GM12875 (cell line): ENCODE results near the gene CAVIN3.

Experiments used
- H3K4me3 ChIP-seq: one replicate; pipeline ENCODE4 v1.5.1; 2011; ENCODE audit warnings: low read depth, low read length, control low read depth
- TF ChIP-seq, protein P1 (sequence below): IDR thresholded peaks from 2 replicates; pipeline ENCODE4 v1.5.1; 2011; ENCODE audit warnings: low read depth, mild to moderate bottlenecking, control low read depth, inconsistent platforms, low read length, moderate library complexity, borderline replicate concordance; ENCODE audit not compliant: insufficient read depth

The CAVIN3 gene

DNA sequence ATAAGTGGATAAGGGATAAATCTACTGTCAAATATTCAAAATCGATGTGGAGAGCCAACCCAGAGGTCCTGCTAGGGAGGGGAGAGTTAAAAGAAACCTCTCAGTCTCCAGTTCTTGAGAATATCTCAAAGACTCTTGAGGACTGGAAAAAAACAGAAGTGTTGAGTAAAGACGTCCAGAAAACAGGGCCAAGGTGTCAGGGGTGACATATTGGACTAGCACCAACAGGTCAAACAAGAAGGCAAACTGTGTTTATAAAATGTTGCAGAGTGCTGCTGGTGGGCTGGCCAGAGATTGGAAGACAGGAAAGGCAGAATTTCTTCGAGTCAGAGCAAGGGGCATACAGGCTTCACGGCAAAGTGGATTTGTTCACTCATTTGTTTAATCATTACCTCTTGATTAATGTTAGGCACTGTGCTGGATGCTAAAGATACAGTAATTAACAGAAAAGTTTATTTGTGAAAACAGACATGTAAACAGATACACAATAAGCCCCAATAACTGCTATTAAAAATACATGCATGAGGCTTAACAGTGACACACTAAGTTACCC is 36.3 kb upstream of the CAVIN3 start:
- no peak overlapping the region for H3K4me3 ChIP-seq
- TF ChIP-seq, protein P1, sequence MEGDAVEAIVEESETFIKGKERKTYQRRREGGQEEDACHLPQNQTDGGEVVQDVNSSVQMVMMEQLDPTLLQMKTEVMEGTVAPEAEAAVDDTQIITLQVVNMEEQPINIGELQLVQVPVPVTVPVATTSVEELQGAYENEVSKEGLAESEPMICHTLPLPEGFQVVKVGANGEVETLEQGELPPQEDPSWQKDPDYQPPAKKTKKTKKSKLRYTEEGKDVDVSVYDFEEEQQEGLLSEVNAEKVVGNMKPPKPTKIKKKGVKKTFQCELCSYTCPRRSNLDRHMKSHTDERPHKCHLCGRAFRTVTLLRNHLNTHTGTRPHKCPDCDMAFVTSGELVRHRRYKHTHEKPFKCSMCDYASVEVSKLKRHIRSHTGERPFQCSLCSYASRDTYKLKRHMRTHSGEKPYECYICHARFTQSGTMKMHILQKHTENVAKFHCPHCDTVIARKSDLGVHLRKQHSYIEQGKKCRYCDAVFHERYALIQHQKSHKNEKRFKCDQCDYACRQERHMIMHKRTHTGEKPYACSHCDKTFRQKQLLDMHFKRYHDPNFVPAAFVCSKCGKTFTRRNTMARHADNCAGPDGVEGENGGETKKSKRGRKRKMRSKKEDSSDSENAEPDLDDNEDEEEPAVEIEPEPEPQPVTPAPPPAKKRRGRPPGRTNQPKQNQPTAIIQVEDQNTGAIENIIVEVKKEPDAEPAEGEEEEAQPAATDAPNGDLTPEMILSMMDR, result no peak

- TF ChIP-seq, protein P1, result no peak
- no peak overlapping the region for H3K4me3 ChIP-seq
These were observed 34.6 kb upstream of the CAVIN3 start for GRCh38 chr11:6354651-6355485.

DNA sequence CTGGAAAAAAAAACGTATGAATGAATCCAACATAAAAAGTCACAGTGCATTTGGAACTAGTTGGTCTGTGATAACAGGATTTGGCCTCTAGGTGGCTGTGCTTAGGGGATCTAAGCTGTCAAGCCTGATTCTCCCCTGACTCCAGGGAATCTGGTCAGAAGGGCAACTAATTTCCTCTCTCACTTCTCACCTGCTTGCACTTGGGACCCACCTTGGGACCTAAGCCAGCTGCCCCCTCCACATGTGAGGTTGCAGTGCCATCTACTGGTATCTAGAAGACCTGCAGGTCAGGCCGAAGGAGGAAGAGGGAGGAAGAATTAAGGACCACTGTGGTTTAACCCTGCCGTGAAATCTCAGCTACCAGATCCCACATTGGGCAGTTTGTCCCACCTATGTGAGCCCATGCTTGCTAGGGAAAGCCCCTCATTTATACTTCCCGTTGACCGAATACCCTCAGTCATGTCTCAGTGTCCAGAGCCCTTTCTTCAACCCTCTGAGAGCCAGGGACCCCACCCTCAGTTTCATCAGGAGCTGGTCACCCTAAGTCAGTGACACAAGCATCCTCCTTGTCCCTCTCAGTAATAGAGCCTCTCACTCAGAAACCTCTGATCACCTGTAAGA is 33.2 kb upstream of the CAVIN3 start:
- no peak overlapping the region for H3K4me3 ChIP-seq
- TF ChIP-seq, protein P1, result peak; percentile 93

DNA sequence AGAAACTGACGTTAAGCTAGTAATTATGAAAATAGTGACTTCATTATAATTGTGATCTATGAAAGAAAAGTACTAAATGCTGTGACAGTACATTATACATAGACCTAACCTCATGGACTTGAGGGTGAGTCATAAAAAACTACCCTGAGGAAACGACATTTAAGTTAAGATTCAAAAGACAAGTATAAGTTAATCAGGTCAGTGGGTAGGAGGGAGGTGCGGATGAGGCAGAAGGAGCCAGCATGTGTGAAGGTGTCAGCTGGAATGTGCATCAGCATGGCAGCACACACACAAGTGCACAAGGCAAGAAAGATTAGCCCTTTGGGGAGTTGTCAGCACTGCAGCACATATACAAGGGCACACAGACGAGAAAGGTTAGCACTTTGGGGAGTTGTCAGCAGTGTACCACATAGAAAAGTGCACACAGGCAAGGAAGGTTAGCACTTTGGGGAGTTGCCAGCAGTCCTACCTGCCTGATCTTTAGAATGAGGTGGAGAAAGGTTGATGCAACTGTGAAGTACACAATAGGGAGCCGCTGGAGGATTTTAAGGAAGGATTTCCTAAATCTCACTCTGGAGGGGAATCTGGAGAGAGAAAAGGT is 31.6 kb upstream of the CAVIN3 start:
- TF ChIP-seq, protein P1, result no peak
- H3K4me3 ChIP-seq, result no peak overlapping the region

DNA sequence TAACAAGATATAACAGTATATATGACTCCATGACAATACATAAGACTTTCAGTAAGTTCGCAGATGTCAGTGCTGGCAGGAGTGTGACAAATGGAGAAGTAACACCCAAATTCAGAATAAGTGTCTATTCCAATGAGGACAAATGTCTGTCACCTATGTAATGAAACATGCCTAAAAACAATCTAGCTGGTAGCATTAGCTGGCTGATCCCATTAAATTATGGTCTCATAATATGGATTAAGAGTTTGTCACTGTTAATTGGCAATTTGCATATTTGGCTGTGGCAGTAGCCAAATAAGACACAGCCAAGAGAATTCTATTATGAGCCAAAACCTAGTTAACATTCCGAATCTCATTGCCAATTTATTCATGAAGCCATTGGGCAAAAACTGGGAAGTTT is 30.2 kb upstream of the CAVIN3 start:
- TF ChIP-seq, protein P1, result no peak
- no peak overlapping the region for H3K4me3 ChIP-seq

DNA sequence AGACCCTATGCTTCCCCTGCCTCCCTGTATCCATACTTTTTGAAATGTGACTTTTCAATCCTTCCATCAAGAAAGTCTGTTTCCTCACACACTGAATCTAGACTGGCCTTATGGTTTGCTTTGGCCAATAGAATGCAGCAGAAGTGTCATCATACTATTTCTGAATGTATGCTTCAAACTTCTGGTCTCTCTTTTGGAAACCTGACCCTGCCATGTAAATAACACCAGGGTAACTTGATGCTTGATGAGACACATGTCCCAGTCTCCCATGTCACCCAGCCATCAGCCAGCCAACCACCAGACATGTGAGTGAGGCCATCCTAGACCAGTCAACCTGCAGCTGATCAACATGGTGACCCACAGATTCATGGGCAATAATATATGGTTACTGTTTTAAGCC is 29.7 kb upstream of the CAVIN3 start:
- H3K4me3 ChIP-seq, result no peak overlapping the region
- TF ChIP-seq, protein P1, result no peak

- no peak overlapping the region for H3K4me3 ChIP-seq
- TF ChIP-seq, protein P1, result no peak
These were observed 25.1 kb upstream of the CAVIN3 start for GRCh38 chr11:6345366-6345765.
